HUES48 (cell line): ENCODE results near the gene MYCL.
A peak's percentile ranks its signal among the peaks of the same experiment; 100 is the strongest.
"Not testable (repeated sequence)": the region's sequence is repeated elsewhere in the genome, so short reads cannot be mapped to it uniquely, and the experiment has no call there.

Experiments
- H3K27ac ChIP-seq: one replicate; pipeline ENCODE4 v1.7.0; 2013; ENCODE audit warnings: low read depth, low read length, inconsistent platforms
- H3K27me3 ChIP-seq: 2 replicates; pipeline ENCODE4 v1.6.1; 2013; ENCODE audit warnings: mild to moderate bottlenecking, low read length; ENCODE audit not compliant: control insufficient read depth, insufficient read depth
- H3K36me3 ChIP-seq: 2 replicates; pipeline ENCODE4 v1.6.1; 2013; ENCODE audit warnings: low read length; ENCODE audit not compliant: control insufficient read depth, insufficient read depth
- H3K4me1 ChIP-seq: 2 replicates; pipeline ENCODE4 v1.6.1; 2013; ENCODE audit warnings: mild to moderate bottlenecking, low read length; ENCODE audit not compliant: control insufficient read depth, insufficient read depth
- H3K4me3 ChIP-seq: 2 replicates; pipeline ENCODE4 v1.5.1; 2013; ENCODE audit warnings: mild to moderate bottlenecking, low read depth, low read length
- H3K9ac ChIP-seq: 2 replicates; pipeline ENCODE4 v1.6.1; 2013; ENCODE audit warnings: mild to moderate bottlenecking, low read depth, low read length, moderate library complexity
- H3K9me3 ChIP-seq: 2 replicates; pipeline ENCODE4 v1.6.1; 2013; ENCODE audit warnings: low read length; ENCODE audit not compliant: control insufficient read depth, insufficient read depth

MYCL gene

DNA sequence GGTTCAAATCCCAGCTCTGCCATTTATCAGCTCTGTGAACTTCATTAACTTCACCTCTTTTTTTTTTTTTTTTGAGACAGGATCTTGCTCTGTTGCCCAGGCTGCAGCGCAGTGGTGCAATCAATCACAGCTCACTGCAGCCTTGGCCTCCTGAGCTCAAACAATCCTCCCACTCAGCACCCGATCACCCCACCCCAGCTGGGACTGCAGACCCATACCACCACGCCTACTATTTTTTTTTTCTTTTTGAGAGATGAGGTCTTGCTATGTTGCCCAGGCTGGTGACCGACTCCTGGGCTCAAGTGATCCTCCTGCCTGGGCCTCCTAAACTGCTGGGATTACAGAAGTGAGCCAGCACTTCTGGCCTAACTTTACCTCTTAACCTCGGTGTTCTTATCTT, 16.2 kb downstream of the MYCL start:
- peaks cover 8% of the 10 kb centered on the region; the same call in 1 of the 2 replicates for H3K4me1 ChIP-seq
- H3K27me3 ChIP-seq, result no peaks in the 10 kb centered on the region
- H3K9ac ChIP-seq, result no peak overlapping the region
- H3K36me3 ChIP-seq, result no peaks in the 10 kb centered on the region
- no peaks in the 10 kb centered on the region for H3K9me3 ChIP-seq
- no peak overlapping the region for H3K27ac ChIP-seq
- H3K4me3 ChIP-seq, result no peak overlapping the region

DNA sequence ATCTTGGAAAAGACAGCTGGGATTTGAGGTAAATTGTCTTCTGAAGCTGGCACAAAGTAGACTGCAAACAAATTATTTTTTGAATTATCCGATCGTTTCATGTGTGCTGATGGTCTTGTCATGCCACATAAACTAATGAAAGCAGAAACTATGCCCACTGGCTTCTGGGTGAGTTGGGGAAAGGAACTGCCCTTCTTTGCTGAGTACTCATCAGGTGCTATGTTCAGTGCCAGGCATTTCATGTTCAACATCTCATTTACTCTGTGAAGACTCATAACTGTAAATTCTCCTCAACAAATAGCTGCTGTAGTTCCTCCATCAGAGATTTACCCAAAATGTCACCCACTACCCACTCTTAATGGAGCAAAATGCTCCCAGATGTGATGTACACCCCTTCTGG, 19.6 kb downstream of the MYCL start:
- Histone ChIP-seq H3K4me3 (peak overlapping the region; percentile 80), H3K9ac (no peak overlapping the region), H3K4me1 (peaks cover 26% of the 10 kb centered on the region), H3K27ac (no peak overlapping the region), H3K36me3 (peaks cover 6% of the 10 kb centered on the region; the same call in 1 of the 2 replicates), H3K27me3 (no peaks in the 10 kb centered on the region), H3K9me3 (no peaks in the 10 kb centered on the region)

DNA sequence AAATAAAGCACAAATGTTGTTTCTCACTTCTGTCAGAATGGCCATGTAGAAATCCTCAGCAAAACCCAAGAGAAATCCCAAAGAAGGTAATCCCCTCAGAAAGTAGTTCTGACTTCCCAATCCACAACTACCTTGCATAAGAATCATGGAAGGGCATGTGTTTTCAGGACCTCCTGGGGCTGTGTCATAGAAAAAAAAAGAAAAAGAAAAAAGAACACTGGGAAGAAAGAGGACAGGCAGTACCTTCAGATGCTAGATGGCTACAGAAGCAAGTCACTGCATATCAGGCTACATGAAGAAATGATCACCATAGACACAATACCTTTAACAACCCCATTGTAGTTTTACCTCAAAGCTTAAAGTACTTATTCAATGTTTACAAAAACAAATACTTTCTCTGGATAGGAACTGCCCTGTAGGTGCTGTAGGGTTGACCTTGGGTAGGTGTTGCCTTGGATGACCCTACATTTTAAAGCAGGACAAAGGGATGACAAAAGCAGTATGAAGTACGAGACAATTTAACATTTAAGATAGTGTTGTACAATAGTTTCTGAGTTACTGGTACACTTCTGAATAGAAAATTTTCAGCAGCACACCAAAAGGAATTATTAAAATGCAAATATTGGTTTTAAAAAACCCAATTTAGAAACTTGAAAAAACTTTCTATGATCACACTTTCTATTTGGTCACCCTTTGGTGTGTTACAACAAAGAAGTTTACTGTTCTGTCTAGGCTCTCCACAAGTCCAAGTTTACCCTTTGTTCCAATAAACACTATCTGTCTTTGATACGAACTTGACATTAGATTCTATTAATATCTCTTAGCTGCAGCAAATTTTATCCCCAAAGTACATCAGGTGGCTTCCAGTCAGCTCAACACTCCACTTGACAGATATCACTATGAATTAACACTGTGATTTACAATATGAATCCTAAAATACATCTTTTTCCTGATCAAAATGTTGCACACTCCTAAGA, 23.4 kb downstream of the MYCL start:
- peaks cover 14% of the 10 kb centered on the region; the same call in 1 of the 2 replicates for H3K36me3 ChIP-seq
- H3K27ac ChIP-seq, result peak overlapping the region; percentile 71
- peak overlapping the region; percentile 2; the same call in 1 of the 2 replicates for H3K4me3 ChIP-seq
- H3K9ac ChIP-seq, result no peak overlapping the region
- H3K27me3 ChIP-seq, result no peaks in the 10 kb centered on the region
- H3K9me3 ChIP-seq, result no peaks in the 10 kb centered on the region
- H3K4me1 ChIP-seq, result peaks cover 29% of the 10 kb centered on the region

DNA sequence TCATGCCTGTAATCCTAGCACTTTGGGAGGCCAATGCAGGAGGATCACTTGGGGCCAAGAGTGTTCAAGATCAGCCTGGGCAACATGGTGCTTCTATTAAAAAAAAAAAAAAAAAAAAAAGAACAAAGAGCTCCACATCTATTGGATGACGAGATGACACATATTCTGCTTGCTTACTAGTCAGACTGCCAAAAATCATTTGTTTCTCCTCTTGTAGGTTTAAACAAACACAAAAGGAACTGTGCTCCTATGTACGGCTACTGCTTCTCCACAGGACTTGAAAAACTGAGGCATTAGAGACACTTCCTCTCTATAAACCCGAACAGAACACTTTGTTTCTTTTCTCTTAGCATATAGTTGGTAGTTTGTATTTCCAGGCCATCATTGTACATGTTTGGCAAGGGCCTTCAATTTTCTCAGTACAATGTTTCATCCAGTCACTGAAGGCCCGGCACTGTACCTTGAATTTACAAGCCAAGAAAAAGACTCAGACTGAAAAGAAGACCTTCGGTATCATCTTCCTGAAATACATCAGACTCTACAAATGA, 24.4 kb downstream of the MYCL start:
- Histone ChIP-seq H3K27me3 (no peaks in the 10 kb centered on the region), H3K4me1 (peaks cover 27% of the 10 kb centered on the region), H3K36me3 (peaks cover 14% of the 10 kb centered on the region; the same call in 1 of the 2 replicates), H3K9me3 (no peaks in the 10 kb centered on the region), H3K9ac (no peak overlapping the region), H3K4me3 (peak overlapping the region; percentile 2; the same call in 1 of the 2 replicates), H3K27ac (peak overlapping the region; percentile 71)

DNA sequence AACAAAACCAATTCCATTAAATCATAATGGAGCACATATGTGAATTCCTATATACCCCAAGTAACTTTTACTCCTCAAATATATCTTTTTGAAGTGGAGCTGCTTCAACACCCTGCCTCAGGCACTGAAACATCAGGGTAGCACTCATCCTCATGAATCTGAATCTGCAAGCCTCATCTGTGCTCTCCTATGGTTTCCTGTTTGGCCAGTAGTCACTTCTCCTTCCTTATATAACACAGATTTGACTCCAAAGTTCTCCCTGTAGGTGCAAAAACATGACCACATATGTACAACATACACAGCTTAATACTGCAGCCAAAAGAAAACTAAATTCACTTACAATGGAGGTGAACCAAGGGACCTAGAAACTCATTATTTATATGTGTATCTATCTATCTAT, 25.6 kb downstream of the MYCL start:
- H3K9me3 ChIP-seq, result peaks cover 3% of the 10 kb centered on the region; the same call in 1 of the 2 replicates
- H3K9ac ChIP-seq, result no peak overlapping the region
- H3K4me1 ChIP-seq, result peaks cover 20% of the 10 kb centered on the region
- H3K27me3 ChIP-seq, result no peaks in the 10 kb centered on the region
- H3K27ac ChIP-seq, result no peak overlapping the region
- no peak overlapping the region for H3K4me3 ChIP-seq
- peaks cover 14% of the 10 kb centered on the region; the same call in 1 of the 2 replicates for H3K36me3 ChIP-seq

DNA sequence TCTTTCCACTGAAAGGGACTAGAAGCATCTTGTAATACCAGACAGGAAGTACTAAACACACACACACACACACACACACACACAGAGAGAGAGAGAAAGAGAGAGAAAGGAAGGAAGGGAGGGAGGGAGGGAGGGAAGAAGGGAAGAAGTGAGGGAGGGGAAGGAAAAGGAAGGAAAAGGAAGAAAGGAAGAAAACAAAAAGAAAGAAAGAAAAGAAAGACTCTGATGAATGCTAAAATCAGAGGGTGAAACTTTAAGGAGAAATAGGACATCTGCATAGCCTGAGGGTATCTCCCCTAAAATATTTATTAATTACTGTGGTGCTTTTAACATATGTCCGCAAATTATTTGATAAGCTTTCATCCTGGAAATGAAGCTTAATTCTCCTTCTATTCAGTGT, 29.0 kb downstream of the MYCL start:
- Histone ChIP-seq H3K36me3 (peaks cover 14% of the 10 kb centered on the region; the same call in 1 of the 2 replicates), H3K9me3 (peaks cover 4% of the 10 kb centered on the region; the same call in 1 of the 2 replicates), H3K4me1 (peaks cover 9% of the 10 kb centered on the region), H3K27ac (no peak overlapping the region), H3K27me3 (no peaks in the 10 kb centered on the region), H3K9ac (no peak overlapping the region), H3K4me3 (no peak overlapping the region)

DNA sequence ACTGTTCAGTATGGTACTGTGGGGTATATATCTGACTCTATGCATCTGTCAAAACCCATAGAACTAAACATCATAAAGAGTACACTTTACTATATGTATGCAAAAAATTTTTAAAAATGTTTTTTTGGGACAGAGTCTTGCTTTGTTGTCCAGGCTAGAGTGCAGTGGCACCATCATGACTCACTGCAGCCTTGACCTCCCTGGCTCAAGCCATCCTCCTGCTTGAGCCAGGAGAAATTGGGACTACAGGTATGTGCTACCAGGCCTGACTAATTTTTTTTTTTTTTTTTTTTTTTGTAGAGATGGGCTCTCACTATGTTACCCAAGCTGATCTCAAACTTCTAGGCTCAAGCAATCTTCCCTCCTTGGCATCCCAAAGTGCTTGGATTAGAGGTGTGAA, 29.9 kb downstream of the MYCL start:
- H3K4me3 ChIP-seq, result no peak overlapping the region
- no peak overlapping the region for H3K27ac ChIP-seq
- peaks cover 8% of the 10 kb centered on the region; the same call in 1 of the 2 replicates for H3K36me3 ChIP-seq
- no peaks in the 10 kb centered on the region for H3K4me1 ChIP-seq
- peaks cover 4% of the 10 kb centered on the region; the same call in 1 of the 2 replicates for H3K9me3 ChIP-seq
- no peaks in the 10 kb centered on the region for H3K27me3 ChIP-seq
- no peak overlapping the region for H3K9ac ChIP-seq

DNA sequence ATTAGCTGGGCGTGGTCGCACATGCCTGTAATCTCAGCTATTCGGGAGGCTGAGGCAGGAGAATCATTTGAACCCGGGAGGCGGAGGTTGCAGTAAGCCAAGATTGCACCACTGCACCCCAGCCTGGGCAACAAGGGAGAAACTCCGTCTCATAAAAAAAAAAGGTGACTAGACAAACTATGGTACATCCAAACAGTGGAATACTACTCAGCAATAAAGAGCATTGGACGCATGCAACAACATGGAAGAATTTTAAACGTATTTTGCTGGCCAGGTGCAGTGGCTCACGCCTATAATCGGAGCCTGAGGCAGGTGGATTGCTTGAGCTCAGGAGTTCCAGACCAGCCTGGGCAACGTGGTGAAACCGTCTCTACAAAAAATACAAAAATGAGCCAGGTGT, 30.7 kb downstream of the MYCL start:
- H3K27ac ChIP-seq, H3K9me3 ChIP-seq, H3K4me1 ChIP-seq, H3K36me3 ChIP-seq, H3K9ac ChIP-seq, H3K27me3 ChIP-seq, H3K4me3 ChIP-seq: not testable (repeated sequence)

DNA sequence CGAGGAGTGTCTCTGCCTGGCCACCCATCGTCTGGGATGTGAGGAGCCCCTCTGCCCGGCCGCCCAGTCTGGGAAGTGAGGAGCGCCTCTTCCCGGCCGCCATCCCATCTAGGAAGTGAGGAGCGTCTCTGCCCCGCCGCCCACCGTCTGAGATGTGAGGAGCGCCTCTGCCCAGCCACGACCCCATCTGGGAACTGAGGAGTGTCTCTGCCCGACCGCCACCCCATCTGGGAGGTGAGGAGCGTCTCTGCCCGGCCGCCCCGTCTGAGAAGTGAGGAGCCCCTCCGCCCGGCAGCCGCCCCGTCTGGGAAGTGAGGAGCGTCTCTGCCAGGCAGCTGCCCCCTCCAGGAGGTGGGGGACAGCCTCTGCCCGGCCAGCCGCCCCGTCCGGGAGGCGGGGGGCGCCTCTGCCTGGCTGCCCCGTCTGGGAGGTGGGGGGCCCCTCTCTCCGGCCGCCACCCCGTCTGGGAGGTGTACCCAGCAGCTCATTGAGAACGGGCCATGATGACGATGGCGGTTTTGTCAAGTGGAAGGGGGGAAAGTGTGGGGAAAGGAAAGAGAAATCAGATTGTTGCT, 32.1 kb downstream of the MYCL start:
- not testable (repeated sequence) for H3K27ac ChIP-seq, H3K9me3 ChIP-seq, H3K4me1 ChIP-seq, H3K9ac ChIP-seq, H3K36me3 ChIP-seq, H3K4me3 ChIP-seq, H3K27me3 ChIP-seq

DNA sequence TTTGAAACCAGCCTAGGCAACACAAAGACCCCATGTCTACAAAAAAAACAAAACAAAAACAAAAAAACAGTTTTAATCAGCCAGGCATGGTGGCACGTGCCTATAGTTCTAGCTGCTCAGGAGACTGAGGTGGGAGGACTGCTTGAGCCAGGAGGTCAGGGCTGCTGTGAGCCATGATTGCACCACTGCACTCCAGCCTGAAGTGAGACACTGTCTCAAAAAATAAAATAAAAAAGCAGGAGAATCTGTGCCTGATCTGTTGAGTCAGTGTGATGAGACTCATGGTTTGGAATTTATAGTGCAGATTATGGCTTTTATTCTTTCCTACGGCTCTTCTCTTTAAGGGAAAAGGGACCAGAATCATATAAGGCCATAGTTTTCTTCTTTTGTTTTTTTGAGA, 35.0 kb downstream of the MYCL start:
- Histone ChIP-seq H3K36me3 (no peaks in the 10 kb centered on the region), H3K27me3 (no peaks in the 10 kb centered on the region), H3K27ac (no peak overlapping the region), H3K9ac (no peak overlapping the region), H3K4me1 (no peaks in the 10 kb centered on the region), H3K4me3 (no peak overlapping the region), H3K9me3 (peaks cover 4% of the 10 kb centered on the region; the same call in 1 of the 2 replicates)

DNA sequence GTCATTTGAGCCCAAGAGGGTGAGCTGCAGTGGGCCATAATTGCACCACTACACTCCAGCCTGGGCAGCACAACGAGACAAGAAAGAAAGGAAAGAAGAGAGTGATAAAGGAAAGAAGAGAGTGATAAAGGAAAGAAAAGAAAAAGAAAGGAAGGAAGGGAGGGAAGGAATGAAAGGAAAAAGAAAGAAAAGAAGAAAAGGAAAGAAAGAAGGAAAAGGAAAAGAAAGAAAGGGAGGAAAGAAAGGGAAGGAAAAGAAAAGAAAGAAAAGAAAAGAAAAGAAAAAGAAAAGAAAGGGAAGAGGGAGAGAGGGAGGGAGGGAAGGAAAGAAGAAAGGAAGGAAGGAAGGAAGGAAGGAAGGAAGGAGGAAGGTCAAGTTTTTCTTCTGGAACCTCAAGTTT, 36.0 kb downstream of the MYCL start:
- H3K4me1 ChIP-seq, result no peaks in the 10 kb centered on the region

More for the DNA sequence above, 36.0 kb downstream of the MYCL start:
- Histone ChIP-seq H3K27ac (no peak overlapping the region), H3K27me3 (no peaks in the 10 kb centered on the region), H3K4me3 (no peak overlapping the region), H3K9me3 (no peaks in the 10 kb centered on the region), H3K36me3 (no peaks in the 10 kb centered on the region), H3K9ac (no peak overlapping the region)
